KMS-11 (cell line): Measurements from ENCODE around the gene JPH4.

ENCODE experiments used
- H2AFZ ChIP-seq: fragments of 200-600 bp; sonication (generic); 2 replicates; pipeline ENCODE4 v1.6.1; 2016; ENCODE audit warnings: antibody characterized with exemption, mixed run types, low read depth
- H3K27ac ChIP-seq: fragments of 200-600 bp; sonication (generic); 2 replicates; pipeline ENCODE4 v1.6.1; 2016; ENCODE audit warnings: mild to moderate bottlenecking, mixed run types
- H3K27me3 ChIP-seq: fragments of 200-600 bp; sonication (generic); 2 replicates; pipeline ENCODE4 v1.6.1; 2017; ENCODE audit warnings: mild to moderate bottlenecking, low read depth, mixed run types, moderate library complexity; ENCODE audit not compliant: insufficient read depth
- H3K36me3 ChIP-seq: fragments of 200-600 bp; sonication (generic); 2 replicates; pipeline ENCODE4 v1.6.1; 2017; ENCODE audit warnings: mild to moderate bottlenecking, mixed run types; ENCODE audit not compliant: insufficient read depth
- H3K4me1 ChIP-seq: fragments of 200-600 bp; sonication (generic); 2 replicates; pipeline ENCODE4 v1.6.1; 2016; ENCODE audit warnings: mild to moderate bottlenecking, low read depth, mixed run types; ENCODE audit not compliant: poor library complexity, severe bottlenecking
- H3K4me2 ChIP-seq: fragments of 200-600 bp; sonication (generic); 2 replicates; pipeline ENCODE4 v1.7.0; 2016; ENCODE audit warnings: mild to moderate bottlenecking, mixed run types
- H3K4me3 ChIP-seq: fragments of 200-600 bp; sonication (generic); IDR thresholded peaks from 2 replicates; pipeline ENCODE4 v1.6.1; 2017; ENCODE audit warnings: low read depth, low read length, mixed read lengths; ENCODE audit not compliant: insufficient read depth
- H3K79me2 ChIP-seq: fragments of 200-600 bp; sonication (generic); 2 replicates; pipeline ENCODE4 v1.6.1; 2016; ENCODE audit warnings: low read depth, mixed run types; ENCODE audit not compliant: insufficient read depth
- H3K9ac ChIP-seq: fragments of 200-600 bp; sonication (generic); 2 replicates; pipeline ENCODE4 v1.6.1; 2016; ENCODE audit warnings: mild to moderate bottlenecking, mixed run types
- H4K20me1 ChIP-seq: fragments of 200-600 bp; sonication (generic); 2 replicates; pipeline ENCODE4 v1.6.1; 2016; ENCODE audit warnings: mild to moderate bottlenecking, mixed run types; ENCODE audit not compliant: insufficient read depth
- CTCF ChIP-seq: fragments of 200-600 bp; sonication (generic); conservative IDR thresholded peaks from 2 replicates; pipeline ENCODE4 v1.6.1; 2017; ENCODE audit warnings: low read depth, mild to moderate bottlenecking, antibody characterized with exemption, low read length, moderate library complexity, mixed read lengths

Gene JPH4

GRCh38 chr14:23623962-23624361 lies 45.4 kb upstream of the JPH4 start:
- H3K4me3 ChIP-seq: no peak overlapping the region
- H2AFZ ChIP-seq: no peak overlapping the region
- TF ChIP-seq CTCF: no peak
- H3K79me2 ChIP-seq: no peaks in the 10 kb centered on the region
- no peaks in the 10 kb centered on the region for H3K4me1 ChIP-seq
- H4K20me1 ChIP-seq: no peaks in the 10 kb centered on the region
- H3K9ac ChIP-seq: no peak overlapping the region
- H3K4me2 ChIP-seq: no peak overlapping the region
- no peaks in the 10 kb centered on the region for H3K27me3 ChIP-seq
- no peak overlapping the region for H3K27ac ChIP-seq
- no peaks in the 10 kb centered on the region for H3K36me3 ChIP-seq

DNA sequence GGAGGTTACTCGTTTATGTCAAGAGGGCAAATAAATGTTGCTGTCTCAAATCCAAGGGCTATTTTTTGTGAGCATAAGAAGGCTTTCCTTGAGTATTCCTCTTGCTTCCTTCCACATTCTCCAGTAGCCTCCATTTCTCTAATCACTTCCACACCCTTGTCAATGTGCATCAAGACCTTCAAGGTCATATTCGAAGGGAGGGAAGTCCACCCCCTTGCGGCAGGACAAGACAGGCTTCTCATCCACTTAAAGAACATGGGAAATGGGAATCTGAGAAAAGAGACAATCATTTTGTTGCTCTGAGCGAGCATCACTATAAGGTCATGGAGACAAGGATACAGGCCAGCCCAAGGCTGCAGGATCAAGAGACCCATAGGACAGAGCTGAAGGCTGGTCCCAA lies 44.4 kb upstream of the JPH4 start:
- no peak overlapping the region for H2AFZ ChIP-seq
- no peak for TF ChIP-seq CTCF
- no peaks in the 10 kb centered on the region for H3K79me2 ChIP-seq
- H3K4me2 ChIP-seq: no peak overlapping the region
- no peak overlapping the region for H3K4me3 ChIP-seq
- no peak overlapping the region for H3K27ac ChIP-seq
- no peak overlapping the region for H3K9ac ChIP-seq
- no peaks in the 10 kb centered on the region for H3K4me1 ChIP-seq
- H4K20me1 ChIP-seq: no peaks in the 10 kb centered on the region
- no peaks in the 10 kb centered on the region for H3K27me3 ChIP-seq
- no peaks in the 10 kb centered on the region for H3K36me3 ChIP-seq

DNA sequence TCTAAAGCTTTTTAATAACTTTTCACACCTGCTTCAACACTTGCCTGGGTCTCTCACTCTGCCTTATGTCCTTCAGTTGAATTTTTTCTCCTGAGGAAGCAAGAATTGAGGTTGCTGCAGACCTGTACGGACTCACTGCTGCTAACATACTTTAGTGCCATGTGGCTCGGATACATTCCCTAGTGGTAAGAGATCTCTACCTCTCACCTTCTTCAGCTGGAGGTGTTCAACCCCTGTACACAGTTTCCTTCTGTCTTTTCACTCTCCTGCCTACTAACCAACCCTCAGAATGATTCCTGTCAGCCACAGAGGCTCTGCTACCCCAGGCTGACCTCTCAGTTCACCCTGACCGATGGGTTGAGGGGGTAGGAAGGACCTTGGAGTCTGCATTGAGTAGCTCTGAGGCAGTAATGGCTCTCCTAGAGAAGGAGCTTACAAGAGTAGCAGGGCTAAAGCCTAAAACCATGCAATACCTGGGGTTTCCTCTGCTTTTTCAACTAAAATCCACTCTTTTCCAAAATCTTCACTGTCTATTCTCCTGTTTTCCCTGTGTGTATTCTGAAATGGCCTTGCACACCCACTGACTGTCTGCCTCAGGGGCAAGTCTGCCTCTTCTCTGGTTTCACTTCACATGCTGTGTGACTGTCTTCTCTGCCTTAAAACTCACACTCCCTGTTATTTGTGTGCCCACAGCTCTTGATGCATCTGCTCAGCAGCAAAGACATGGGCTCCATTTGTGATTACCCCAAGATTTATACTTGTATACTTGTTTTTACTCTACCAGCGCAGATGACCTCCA lies 43.5 kb upstream of the JPH4 start:
- no peak overlapping the region for H3K27ac ChIP-seq
- H3K36me3 ChIP-seq: no peaks in the 10 kb centered on the region
- no peak overlapping the region for H3K9ac ChIP-seq
- H3K79me2 ChIP-seq: no peaks in the 10 kb centered on the region
- no peak overlapping the region for H3K4me2 ChIP-seq
- TF ChIP-seq CTCF: no peak
- H3K4me1 ChIP-seq: no peaks in the 10 kb centered on the region
- H3K4me3 ChIP-seq: no peak overlapping the region
- H3K27me3 ChIP-seq: no peaks in the 10 kb centered on the region
- no peaks in the 10 kb centered on the region for H4K20me1 ChIP-seq
- no peak overlapping the region for H2AFZ ChIP-seq

GRCh38 chr14:23621204-23621931 lies 42.8 kb upstream of the JPH4 start:
- no peaks in the 10 kb centered on the region for H3K27me3 ChIP-seq
- no peak overlapping the region for H3K4me3 ChIP-seq
- no peaks in the 10 kb centered on the region for H3K79me2 ChIP-seq
- no peaks in the 10 kb centered on the region for H3K36me3 ChIP-seq
- H3K9ac ChIP-seq: no peak overlapping the region
- no peak overlapping the region for H3K4me2 ChIP-seq
- no peaks in the 10 kb centered on the region for H3K4me1 ChIP-seq
- H3K27ac ChIP-seq: no peak overlapping the region
- H4K20me1 ChIP-seq: no peaks in the 10 kb centered on the region
- H2AFZ ChIP-seq: no peak overlapping the region
- TF ChIP-seq CTCF: no peak
